H1 (cell line): ENCODE measurements around the gene GCM1. TPM values are rescaled to one million over a fixed set of nuclear protein-coding genes. Genes with fewer than 3 reads are reported as not detected.

ENCODE experiments used
- CTCF ChIA-PET: fragments of 300-600 bp; sonication (Branson Sonifier 250); formaldehyde crosslinking; loops from one replicate; lab custom pipeline; 2021; ENCODE audit not compliant: partially characterized antibody; lab: Charles Lee
- POLR2A ChIA-PET: fragments of 300-600 bp; sonication (Branson Sonifier 250); formaldehyde crosslinking; loops from one replicate; lab custom pipeline; 2021; ENCODE audit warnings: inconsistent platforms; ENCODE audit not compliant: partially characterized antibody; lab: Charles Lee
- DNase-seq, 2 experiments: peaks; one replicate each; pipeline versions ENCODE4 v3.0.0 to v3.0.0-alpha.2; 2010 to 2022; ENCODE audit warnings: low spot score in 2 of 2, low read depth in 1 of 2, mixed read lengths in 1 of 2
- FAIRE-seq: peaks from 2 replicates; lab custom pipeline; 2011; peaks lifted over from hg19 to GRCh38; lab: Jason Lieb, UNC
- H2AFZ ChIP-seq: 2 replicates; pipeline ENCODE4 v1.8.1; 2012; ENCODE audit warnings: low read length, inconsistent platforms
- H2AK5ac ChIP-seq: 2 replicates; pipeline ENCODE4 v1.6.1; 2013; ENCODE audit warnings: low read depth, low read length
- H2BK120ac ChIP-seq: replicated peaks from 2 replicates; pipeline ENCODE3; 2013; ENCODE audit warnings: low read depth, low read length, inconsistent platforms
- H2BK12ac ChIP-seq: 2 replicates; pipeline ENCODE4 v1.6.1; 2013; ENCODE audit warnings: low read depth, low read length
- H2BK15ac ChIP-seq: 2 replicates; pipeline ENCODE4 v1.6.1; 2013; ENCODE audit warnings: low read length
- H2BK20ac ChIP-seq: 2 replicates; pipeline ENCODE4 v1.6.1; 2013; ENCODE audit warnings: low read length
- H2BK5ac ChIP-seq: 2 replicates; pipeline ENCODE4 v1.6.1; 2013; ENCODE audit warnings: low read depth, low read length
- H3K14ac ChIP-seq: 2 replicates; pipeline ENCODE4 v1.6.1; 2013; ENCODE audit warnings: inconsistent platforms; ENCODE audit not compliant: insufficient read length
- H3K18ac ChIP-seq: 2 replicates; pipeline ENCODE4 v1.6.1; 2013; ENCODE audit warnings: low read length; ENCODE audit errors: extremely low read depth
- H3K23ac ChIP-seq: 2 replicates; pipeline ENCODE4 v1.6.1; 2013; ENCODE audit warnings: inconsistent platforms; ENCODE audit not compliant: insufficient read length
- H3K23me2 ChIP-seq: 2 replicates; pipeline ENCODE4 v1.6.1; 2013; ENCODE audit warnings: low read depth, low read length
- H3K27ac ChIP-seq: 2 replicates; pipeline ENCODE4 v1.6.1; 2011; ENCODE audit warnings: low read depth, low read length, inconsistent platforms
- H3K27me3 ChIP-seq, 4 experiments: replicated peaks in 1 of 4; 1 replicate in 1 of 4; 2 replicates in 3 of 4; pipeline versions ENCODE4 v1.6.1 to v1.8.1; 2011 to 2013; ENCODE audit warnings: low read length in 3 of 4, mild to moderate bottlenecking in 3 of 4, inconsistent platforms in 2 of 4, mixed read lengths in 2 of 4, moderate library complexity in 1 of 4; ENCODE audit not compliant: control insufficient read depth in 3 of 4, insufficient read depth in 3 of 4; ENCODE audit errors: extremely low read depth in 1 of 4
- H3K36me3 ChIP-seq, 4 experiments: 2 replicates each; pipeline versions ENCODE4 v1.6.1 to v1.8.1; 2011 to 2013; ENCODE audit warnings: mild to moderate bottlenecking in 4 of 4, low read length in 3 of 4, moderate library complexity in 2 of 4, control low read depth in 1 of 4, inconsistent platforms in 1 of 4; ENCODE audit not compliant: insufficient read depth in 4 of 4, control insufficient read depth in 2 of 4
- H3K4ac ChIP-seq: replicated peaks from 2 replicates; pipeline ENCODE3; 2013; ENCODE audit warnings: low read length, low read depth, mixed read lengths, inconsistent platforms; ENCODE audit not compliant: insufficient read length
- H3K4me1 ChIP-seq, 4 experiments: replicated peaks in 1 of 4; 1 replicate in 1 of 4; 2 replicates in 3 of 4; pipeline versions ENCODE4 v1.6.1 to v1.8.1; 2011 to 2013; ENCODE audit warnings: low read length in 3 of 4, inconsistent platforms in 2 of 4, mixed read lengths in 1 of 4; ENCODE audit not compliant: insufficient read depth in 4 of 4, control insufficient read depth in 3 of 4
- H3K4me2 ChIP-seq, 2 experiments: 2 replicates each; pipeline versions ENCODE4 v1.6.1 to v1.8.1; 2011 to 2013; ENCODE audit warnings: low read depth in 2 of 2, low read length in 2 of 2, control low read depth in 1 of 2, inconsistent platforms in 1 of 2, mild to moderate bottlenecking in 1 of 2; ENCODE audit not compliant: insufficient read depth in 1 of 2
- H3K4me3 ChIP-seq, 4 experiments: fragments of 200-600, 300-600 bp in 1 of 4; sonication (generic), shearing (Covaris generic), sonication (Bioruptor Twin) in 1 of 4; 2 replicates each; pipeline versions ENCODE4 v1.5.1 to v1.8.1; 2011 to 2016; ENCODE audit warnings: low read length in 4 of 4, low read depth in 3 of 4, control low read depth in 2 of 4, inconsistent platforms in 2 of 4, mild to moderate bottlenecking in 2 of 4, mixed read lengths in 1 of 4, moderate library complexity in 1 of 4; ENCODE audit not compliant: insufficient read depth in 2 of 4; ENCODE audit errors: extremely low read depth in 1 of 4
- H3K56ac ChIP-seq: replicated peaks from 2 replicates; pipeline ENCODE3; 2013; ENCODE audit warnings: low read depth, mild to moderate bottlenecking, mixed read lengths, low read length, inconsistent platforms; ENCODE audit not compliant: insufficient read length
- H3K79me1 ChIP-seq: 2 replicates; pipeline ENCODE4 v1.6.1; 2013; ENCODE audit warnings: low read depth, low read length, control low read depth
- H3K79me2 ChIP-seq, 2 experiments: 2 replicates each; pipeline versions ENCODE4 v1.6.1 to v1.8.1; 2012 to 2013; ENCODE audit warnings: low read length in 2 of 2, mild to moderate bottlenecking in 2 of 2, inconsistent platforms in 1 of 2; ENCODE audit not compliant: insufficient read depth in 2 of 2, control insufficient read depth in 1 of 2
- H3K9ac ChIP-seq, 4 experiments: replicated peaks in 1 of 4; 1 replicate in 1 of 4; 2 replicates in 3 of 4; pipeline versions ENCODE4 v1.6.1 to v1.8.1; 2011 to 2013; ENCODE audit warnings: low read depth in 3 of 4, low read length in 3 of 4, control low read depth in 2 of 4, mild to moderate bottlenecking in 2 of 4, moderate library complexity in 2 of 4, inconsistent platforms in 1 of 4; ENCODE audit errors: extremely low read depth in 1 of 4
- H3K9me3 ChIP-seq, 2 experiments: 2 replicates each; pipeline versions ENCODE4 v1.6.1 to v1.8.1; 2012 to 2013; ENCODE audit warnings: mild to moderate bottlenecking in 2 of 2, moderate library complexity in 2 of 2, control low read depth in 1 of 2, inconsistent platforms in 1 of 2, low read depth in 1 of 2, low read length in 1 of 2, mixed read lengths in 1 of 2; ENCODE audit not compliant: insufficient read depth in 2 of 2
- H4K20me1 ChIP-seq, 2 experiments: replicated peaks in 1 of 2; 2 replicates each; pipeline versions ENCODE3 to v1.8.1; 2011 to 2013; ENCODE audit warnings: inconsistent platforms in 2 of 2, low read length in 2 of 2, mild to moderate bottlenecking in 1 of 2; ENCODE audit not compliant: insufficient read depth in 2 of 2, control insufficient read depth in 1 of 2
- H4K5ac ChIP-seq: 2 replicates; pipeline ENCODE4 v1.6.1; 2013; ENCODE audit warnings: low read length, low read depth, mixed read lengths, inconsistent platforms; ENCODE audit not compliant: insufficient read length
- H4K8ac ChIP-seq: 2 replicates; pipeline ENCODE4 v1.8.0; 2013; ENCODE audit warnings: mild to moderate bottlenecking, moderate library complexity, low read length, inconsistent platforms; ENCODE audit not compliant: insufficient read depth; ENCODE audit errors: extremely low read depth
- H4K91ac ChIP-seq: replicated peaks from 2 replicates; pipeline ENCODE3; 2013; ENCODE audit warnings: low read length, mixed read lengths, inconsistent platforms; ENCODE audit not compliant: insufficient read length
- BCL11A ChIP-seq, 2 experiments: IDR thresholded peaks; one replicate each; pipeline ENCODE4 v1.6.1; 2011; ENCODE audit warnings: low read depth in 2 of 2, low read length in 2 of 2, mild to moderate bottlenecking in 2 of 2
- CHD1 ChIP-seq: IDR thresholded peaks from 2 replicates; pipeline ENCODE4 v1.6.1; 2012; ENCODE audit warnings: low read depth, low read length, improper control_type of control experiment
- CHD2 ChIP-seq: IDR thresholded peaks from 2 replicates; pipeline ENCODE4 v1.6.1; 2012; ENCODE audit warnings: low read length, improper control_type of control experiment
- CTCF ChIP-seq, 3 experiments: IDR thresholded peaks; 1 replicate in 2 of 3; 2 replicates in 1 of 3; pipeline versions ENCODE4 v1.5.1 to v1.6.1; 2011; ENCODE audit warnings: low read length in 3 of 3, mild to moderate bottlenecking in 3 of 3, inconsistent platforms in 2 of 3, low read depth in 1 of 3, moderate library complexity in 1 of 3; ENCODE audit not compliant: insufficient read depth in 1 of 3; ENCODE audit errors: control extremely low read depth in 1 of 3
- FOSL1 ChIP-seq: IDR thresholded peaks from 2 replicates; pipeline ENCODE4 v1.6.1; 2011; ENCODE audit warnings: mild to moderate bottlenecking, low read depth, low read length, moderate library complexity; ENCODE audit not compliant: insufficient read depth
- MAFK ChIP-seq: IDR thresholded peaks from 2 replicates; pipeline ENCODE4 v1.6.1; 2012; ENCODE audit warnings: low read depth, mild to moderate bottlenecking, improper control_type of control experiment, low read length
- NRF1 ChIP-seq: IDR thresholded peaks from 2 replicates; pipeline ENCODE4 v1.6.1; 2011; ENCODE audit warnings: mild to moderate bottlenecking, low read depth, low read length, improper control_type of control experiment
- PHF8 ChIP-seq: fragments of 200-600 bp; sonication (generic); conservative IDR thresholded peaks from 2 replicates; pipeline ENCODE4 v1.7.1; 2012; ENCODE audit warnings: low read depth, mild to moderate bottlenecking, inconsistent platforms, low read length, moderate library complexity
- SIRT6 ChIP-seq: IDR thresholded peaks from one replicate; pipeline ENCODE4 v1.7.1; 2012; ENCODE audit warnings: low read length, inconsistent platforms
- SP1 ChIP-seq: IDR thresholded peaks from 2 replicates; pipeline ENCODE4 v1.6.1; 2011; ENCODE audit warnings: low read depth, low read length
- WGBS, 2 experiments: shearing (Covaris generic) in 1 of 2; methylation state at CpG; one replicate each; pipeline versions ENCODE4 v1.1.6 to v1.1.7; 2013 to 2015; ENCODE audit warnings: low lambda C conversion rate in 2 of 2, mixed read lengths in 2 of 2, inconsistent platforms in 1 of 2, low coverage in 1 of 2, missing lambda C conversion rate in 1 of 2; ENCODE audit not compliant: insufficient replicate concordance in 2 of 2, insufficient coverage in 1 of 2, insufficient read length in 1 of 2; ENCODE audit errors: extremely low coverage in 1 of 2, missing lambda C conversion rate in 1 of 2; 5-methylcytosine and 5-hydroxymethylcytosine counted together
- polyA plus RNA-seq, 7 experiments: library from polyadenylated mRNA; depleted of rRNA in 3 of 7; stranded (reverse) in 5 of 7; unstranded in 2 of 7; fragments of >200 nt in 5 of 7; fragments of 200-250 nt in 2 of 7; gene quantifications; 1 replicate in 5 of 7; 2 replicates in 1 of 7; 4 replicates in 1 of 7; pipeline versions ENCODE4 v1.2.1 to v1.2.3, GENCODE V29; 2011 to 2013; ENCODE audit warnings: missing spikeins in 2 of 7, mixed read lengths in 2 of 7
- total RNA-seq: library from RNA; stranded (reverse); fragmentation: NEBNext Ultra II Directional; extraction: Animal tissue kit (Norgen Biotek cat#: 25700); gene quantifications from 2 replicates; pipeline ENCODE4 v1.2.1, GENCODE V29; 2021

The GCM1 gene
- total and polyA plus RNA-seq, 2 of the 8 experiments (the other 6 are each of a cell fraction or from before 2014, with no cell fraction given), result not detected

- Histone ChIP-seq H3K9ac (no peak overlapping the region), H3K23ac (no peak overlapping the region), H2BK120ac (no peak overlapping the region), H2BK15ac (no peak overlapping the region), H4K5ac (no peak overlapping the region), H3K79me2 (no peaks in the 10 kb centered on the region), H2BK12ac (no peak overlapping the region), H2BK20ac (no peak overlapping the region), H3K79me1 (no peaks in the 10 kb centered on the region), H4K20me1 (no peaks in the 10 kb centered on the region), H3K27me3 (no peaks in the 10 kb centered on the region), H3K4me1 (no peaks in the 10 kb centered on the region), H3K27ac (no peak overlapping the region), H2AFZ (no peak overlapping the region), H2AK5ac (no peak overlapping the region), H3K4ac (no peak overlapping the region), H3K23me2 (no peaks in the 10 kb centered on the region), H3K18ac (no peak overlapping the region), H3K56ac (no peak overlapping the region), H2BK5ac (no peak overlapping the region), H3K4me3 (no peak overlapping the region), H3K9me3 (no peaks in the 10 kb centered on the region), H3K14ac (no peak overlapping the region), H3K4me2 (no peak overlapping the region), H4K8ac (no peak overlapping the region), H3K36me3 (peaks cover 0 to 29% (median 11%) of the 10 kb centered on the region in 4 experiments; a peak in 6 of 8 replicates), H4K91ac (no peak overlapping the region)
- WGBS, 2 experiments, result 93% methylated on average over 2 of the region's 2 CpGs; no CpG with 5 or more reads in 1 of the 2 experiments
- FAIRE-seq (no peak), DNase-seq (no peak)
- POLR2A ChIA-PET, result no interaction called here
- TF ChIP-seq PHF8 (no peak), SP1 (no peak), MAFK (no peak), NRF1 (no peak), CTCF (IDR thresholded peaks at IDR 0.05; ENCODE audit: control extremely low read depth in 1 of 3, insufficient read depth in 1 of 3, low read depth in 1 of 3, low read length in 3 of 3) (no peak), BCL11A (IDR thresholded peaks at IDR 0.05; ENCODE audit: low read depth in 2 of 2, low read length in 2 of 2) (no peak), CHD2 (no peak), SIRT6 (no peak), CHD1 (no peak), FOSL1 (no peak)
- CTCF ChIA-PET, result interaction anchor here (0.6 kb wide), 1 partner anchor 384 kb away, joined by 4 read pairs; no protein-coding TSS in a partner anchor
Measured at GRCh38 chr6:53101006-53101405, 47.6 kb downstream of the GCM1 start.
